Ovary (tissue), 3 donors: Measurements from ENCODE around the gene AKAP6.

Experiments used
- CTCF ChIP-seq, 3 donors: fragments of 450-650 bp in 2 of 3; fragments of 200-600 bp in 1 of 3; IDR thresholded peaks; one replicate each; pipeline versions ENCODE4 v1.5.1 to v1.8.0; 2016 to 2022; ENCODE audit warnings: antibody characterized with exemption in 3 of 3, mild to moderate bottlenecking in 1 of 3
- POLR2A ChIP-seq: fragments of 450-650 bp; IDR thresholded peaks from one replicate; pipeline ENCODE4 v1.6.1; 2017; ENCODE audit warnings: antibody characterized with exemption, mild to moderate bottlenecking, moderate library complexity
- donor health status: DM: no; HTN: no; CAD: no.

GRCh38 chr14:32403021-32403420 is 73.9 kb downstream of the AKAP6 start:
- TF ChIP-seq POLR2A (no peak), CTCF (IDR thresholded peaks at IDR 0.05) (no peak)
